Caco-2 (cell line): ENCODE data around the gene ACIN1. TPM values are rescaled to one million over a fixed set of nuclear protein-coding genes. Genes with fewer than 3 reads are reported as not detected.

Experiments
- BruUV-seq: library from RNA; stranded (reverse); fragments of 400-500 nt; replicated peaks from 2 replicates; lab custom pipeline; 2021; lab: Mats Ljungman, UMichigan
- CTCF ChIA-PET: fragments of 300-600 bp; sonication (Branson Sonifier 250); formaldehyde crosslinking; loops from one replicate; lab custom pipeline; 2022; ENCODE audit warnings: antibody characterized with exemption; lab: Charles Lee
- POLR2A ChIA-PET: fragments of 300-600 bp; sonication (Branson Sonifier 250); formaldehyde crosslinking; loops from one replicate; lab custom pipeline; 2022; ENCODE audit warnings: antibody characterized with exemption; lab: Charles Lee
- DNase-seq, 2 experiments: peaks; one replicate each; pipeline versions ENCODE4 v3.0.0 to v3.0.0-alpha.2; 2020 to 2022
- H3K27me3 ChIP-seq: replicated peaks from 2 replicates; pipeline ENCODE4 v1.6.0; 2011; ENCODE audit warnings: low read length; ENCODE audit not compliant: control insufficient read depth, insufficient read depth
- H3K36me3 ChIP-seq: 2 replicates; pipeline ENCODE4 v1.5.1; 2011; ENCODE audit warnings: low read length; ENCODE audit not compliant: control insufficient read depth, insufficient read depth
- H3K4me1 ChIP-seq: fragments of 250-450 bp; sonication (Bioruptor Pico); 2 replicates; pipeline ENCODE4 v1.5.1; 2020; ENCODE audit warnings: mild to moderate bottlenecking
- H3K4me3 ChIP-seq: 2 replicates; pipeline ENCODE4 v1.5.1; 2011; ENCODE audit warnings: low read depth, mild to moderate bottlenecking, control low read depth, low read length
- H3K9me3 ChIP-seq: fragments of 250-450 bp; sonication (Bioruptor Pico); 2 replicates; pipeline ENCODE4 v1.5.1; 2020; ENCODE audit warnings: mild to moderate bottlenecking, moderate library complexity
- H3K27ac Mint-ChIP-seq: one replicate; pipeline ENCODE4 v1.8.0; 2022; ENCODE audit warnings: mixed read lengths; ENCODE audit not compliant: unreplicated experiment
- H3K27me3 Mint-ChIP-seq: one replicate; pipeline ENCODE4 v1.8.0; 2022; ENCODE audit warnings: mixed read lengths; ENCODE audit not compliant: insufficient read depth, unreplicated experiment
- H3K36me3 Mint-ChIP-seq: one replicate; pipeline ENCODE4 v1.8.0; 2022; ENCODE audit warnings: mild to moderate bottlenecking, mixed read lengths; ENCODE audit not compliant: insufficient read depth, unreplicated experiment
- H3K4me1 Mint-ChIP-seq: one replicate; pipeline ENCODE4 v1.8.0; 2022; ENCODE audit warnings: low read depth, mixed read lengths; ENCODE audit not compliant: unreplicated experiment
- H3K4me3 Mint-ChIP-seq: one replicate; pipeline ENCODE4 v1.8.0; 2022; ENCODE audit warnings: mild to moderate bottlenecking, moderate library complexity, mixed read lengths; ENCODE audit not compliant: unreplicated experiment
- H3K9me3 Mint-ChIP-seq: one replicate; pipeline ENCODE4 v1.8.0; 2022; ENCODE audit warnings: mixed read lengths; ENCODE audit not compliant: unreplicated experiment
- intact Hi-C: fragments of 100-400 bp; cut with micrococcal nuclease; formaldehyde crosslinking; loops from one replicate; pipeline ENCODE4 v1.10.0; 2022; ENCODE audit not compliant: unreplicated experiment
- total RNA-seq: library from RNA; stranded (reverse); gene quantifications from 2 replicates; pipeline ENCODE4 v1.2.3, GENCODE V29; 2022
- TF ChIP-seq, protein P1 (sequence below), 2 experiments: fragments of 200-600 bp in 1 of 2; IDR thresholded peaks; 1 replicate in 1 of 2; 2 replicates in 1 of 2; pipeline versions ENCODE4 v1.5.1 to v1.8.0; 2011 to 2022; ENCODE audit warnings: antibody characterized with exemption in 1 of 2, control low read depth in 1 of 2, inconsistent platforms in 1 of 2, low read depth in 1 of 2, low read length in 1 of 2, mild to moderate bottlenecking in 1 of 2, moderate library complexity in 1 of 2; ENCODE audit not compliant: insufficient read depth in 1 of 2, severe bottlenecking in 1 of 2, unreplicated experiment in 1 of 2

Gene ACIN1
- total RNA-seq, 1 experiment from 2014 or later = 193 TPM

DNA sequence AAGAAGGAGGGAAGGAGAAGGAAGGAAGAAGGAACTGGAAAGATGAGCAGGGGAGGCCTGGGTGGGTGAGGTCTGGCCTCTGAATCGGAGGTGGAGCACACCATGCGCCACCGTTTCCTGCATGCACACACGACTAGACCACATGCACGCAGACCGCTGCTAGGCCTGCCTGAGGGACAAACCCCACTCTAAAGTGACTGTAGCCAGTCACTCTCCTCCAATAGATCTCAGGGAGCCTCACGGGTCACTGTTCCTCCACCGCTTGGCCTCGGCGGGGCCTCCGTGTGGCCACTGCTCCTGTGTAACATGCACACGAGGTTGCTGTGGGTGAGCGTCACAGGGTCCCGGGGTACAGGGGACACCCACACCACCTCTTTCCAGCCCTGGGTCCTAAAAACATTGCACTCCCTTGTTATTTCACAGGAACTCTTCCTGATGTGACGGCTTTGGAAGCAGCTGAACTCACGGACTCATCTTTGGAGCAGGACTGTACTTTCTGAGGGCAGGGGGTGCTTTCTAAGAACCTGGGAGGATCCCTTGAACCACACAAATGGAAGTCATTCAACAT is 41.7 kb upstream of the ACIN1 start:
- POLR2A ChIA-PET = interaction anchor here (0.5 kb wide), 1 partner anchor 8 kb away, joined by 9 read pairs; no protein-coding TSS in a partner anchor

DNA sequence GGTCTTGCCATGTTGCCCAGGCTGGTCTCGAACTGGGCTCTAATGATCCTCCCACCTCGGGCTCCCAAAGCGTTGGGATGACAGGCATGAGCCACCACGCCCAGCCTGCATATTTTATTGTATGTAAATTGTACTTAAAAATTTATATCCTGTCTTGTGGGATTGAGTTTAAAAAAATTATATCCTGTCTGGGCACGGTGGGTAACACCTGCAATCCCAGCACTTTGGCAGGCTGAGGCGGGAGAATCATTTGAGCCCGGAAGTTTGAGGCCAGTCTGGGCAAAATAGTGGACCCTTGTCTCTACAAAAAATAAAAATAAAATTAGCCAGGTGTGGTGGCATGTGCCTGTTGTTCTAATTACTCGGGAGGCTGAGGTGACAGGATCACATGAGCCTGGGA is 38.0 kb upstream of the ACIN1 start:
- POLR2A ChIA-PET = no interaction called here
- no peaks in the 10 kb centered on the region for H3K27me3 Mint-ChIP-seq
- H3K36me3 Mint-ChIP-seq = no peaks in the 10 kb centered on the region

More for the DNA sequence above, 41.7 kb upstream of the ACIN1 start:
- Mint-ChIP-seq H3K9me3 (no peaks in the 10 kb centered on the region), H3K36me3 (no peaks in the 10 kb centered on the region), H3K27ac (peak overlapping the region; percentile 1), H3K4me3 (no peak overlapping the region), H3K27me3 (no peaks in the 10 kb centered on the region), H3K4me1 (no peaks in the 10 kb centered on the region)
- CTCF ChIA-PET = no interaction called here
- no peaks in the 10 kb centered on the region for H3K36me3 ChIP-seq
- no peak for DNase-seq
- intact Hi-C loops = no loop called here
- H3K4me3 ChIP-seq = no peak overlapping the region
- no peaks in the 10 kb centered on the region for H3K9me3 ChIP-seq
- no peaks in the 10 kb centered on the region for H3K4me1 ChIP-seq
- TF ChIP-seq, protein P1, sequence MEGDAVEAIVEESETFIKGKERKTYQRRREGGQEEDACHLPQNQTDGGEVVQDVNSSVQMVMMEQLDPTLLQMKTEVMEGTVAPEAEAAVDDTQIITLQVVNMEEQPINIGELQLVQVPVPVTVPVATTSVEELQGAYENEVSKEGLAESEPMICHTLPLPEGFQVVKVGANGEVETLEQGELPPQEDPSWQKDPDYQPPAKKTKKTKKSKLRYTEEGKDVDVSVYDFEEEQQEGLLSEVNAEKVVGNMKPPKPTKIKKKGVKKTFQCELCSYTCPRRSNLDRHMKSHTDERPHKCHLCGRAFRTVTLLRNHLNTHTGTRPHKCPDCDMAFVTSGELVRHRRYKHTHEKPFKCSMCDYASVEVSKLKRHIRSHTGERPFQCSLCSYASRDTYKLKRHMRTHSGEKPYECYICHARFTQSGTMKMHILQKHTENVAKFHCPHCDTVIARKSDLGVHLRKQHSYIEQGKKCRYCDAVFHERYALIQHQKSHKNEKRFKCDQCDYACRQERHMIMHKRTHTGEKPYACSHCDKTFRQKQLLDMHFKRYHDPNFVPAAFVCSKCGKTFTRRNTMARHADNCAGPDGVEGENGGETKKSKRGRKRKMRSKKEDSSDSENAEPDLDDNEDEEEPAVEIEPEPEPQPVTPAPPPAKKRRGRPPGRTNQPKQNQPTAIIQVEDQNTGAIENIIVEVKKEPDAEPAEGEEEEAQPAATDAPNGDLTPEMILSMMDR (IDR thresholded peaks at IDR 0.05; ENCODE audit: insufficient read depth in 1 of 2, low read depth in 1 of 2, low read length in 1 of 2, severe bottlenecking in 1 of 2, unreplicated experiment in 1 of 2) = no peak
- no peaks in the 10 kb centered on the region for H3K27me3 ChIP-seq
- no TSS peak for BruUV-seq

DNA sequence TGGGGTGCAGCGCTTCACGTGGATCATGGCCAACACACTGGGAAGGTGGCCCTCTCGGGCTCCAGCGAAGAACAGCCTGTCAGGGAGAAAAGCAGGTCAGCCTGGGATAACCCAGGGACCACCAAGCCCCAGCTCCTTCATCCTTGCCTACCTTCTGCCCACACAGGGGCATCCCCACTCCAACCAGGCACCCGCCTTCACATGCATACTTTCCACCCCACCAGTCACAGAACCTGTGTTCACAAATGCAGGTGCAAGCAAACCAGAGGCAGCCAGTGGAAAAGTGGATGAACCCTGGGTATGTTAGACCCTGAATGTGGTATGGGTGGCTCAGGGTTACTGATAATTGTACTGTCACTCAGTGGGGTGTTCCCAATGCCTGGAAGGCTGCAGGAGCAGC is 36.5 kb upstream of the ACIN1 start:
- ChIA-PET CTCF (no interaction called here), POLR2A (no interaction called here)
- no peaks in the 10 kb centered on the region for H3K4me1 Mint-ChIP-seq

More for the DNA sequence above, 38.0 kb upstream of the ACIN1 start:
- TF ChIP-seq, protein P1 (IDR thresholded peaks at IDR 0.05; ENCODE audit: insufficient read depth in 1 of 2, low read depth in 1 of 2, low read length in 1 of 2, severe bottlenecking in 1 of 2, unreplicated experiment in 1 of 2) = no peak
- Histone ChIP-seq H3K4me1 (no peaks in the 10 kb centered on the region), H3K36me3 (no peaks in the 10 kb centered on the region), H3K27me3 (no peaks in the 10 kb centered on the region), H3K9me3 (no peaks in the 10 kb centered on the region), H3K4me3 (no peak overlapping the region)
- Mint-ChIP-seq H3K4me1 (no peaks in the 10 kb centered on the region), H3K4me3 (no peak overlapping the region), H3K9me3 (no peaks in the 10 kb centered on the region), H3K27ac (no peak overlapping the region)
- DNase-seq = no peak
- intact Hi-C loops = no loop called here
- no TSS peak for BruUV-seq
- CTCF ChIA-PET = no interaction called here

More for the DNA sequence above, 36.5 kb upstream of the ACIN1 start:
- no peaks in the 10 kb centered on the region for H3K9me3 ChIP-seq
- H3K27ac Mint-ChIP-seq = no peak overlapping the region
- H3K36me3 ChIP-seq = no peaks in the 10 kb centered on the region
- H3K36me3 Mint-ChIP-seq = no peaks in the 10 kb centered on the region
- no peaks in the 10 kb centered on the region for H3K27me3 Mint-ChIP-seq
- no peak for DNase-seq
- no peak overlapping the region for H3K4me3 ChIP-seq
- H3K9me3 Mint-ChIP-seq = no peaks in the 10 kb centered on the region
- BruUV-seq = no TSS peak
- TF ChIP-seq, protein P1 (IDR thresholded peaks at IDR 0.05; ENCODE audit: insufficient read depth in 1 of 2, low read depth in 1 of 2, low read length in 1 of 2, severe bottlenecking in 1 of 2, unreplicated experiment in 1 of 2) = no peak
- intact Hi-C loops = no loop called here
- H3K4me3 Mint-ChIP-seq = no peak overlapping the region
- no peaks in the 10 kb centered on the region for H3K27me3 ChIP-seq
- H3K4me1 ChIP-seq = no peaks in the 10 kb centered on the region
